GM12878 (cell line): ENCODE measurements around the gene GALK1.

ENCODE experiments used
- CTCF ChIP-seq, 3 experiments: IDR thresholded peaks in 2 of 3; conservative IDR thresholded peaks in 1 of 3; 2 replicates each; pipeline ENCODE4 v1.5.1; 2011; ENCODE audit warnings: low read depth in 3 of 3, low read length in 3 of 3, mild to moderate bottlenecking in 3 of 3, control low read depth in 2 of 3, moderate library complexity in 2 of 3, inconsistent platforms in 1 of 3, mixed read lengths in 1 of 3; ENCODE audit not compliant: control insufficient read depth in 2 of 3, insufficient read depth in 1 of 3; ENCODE audit errors: extremely low read depth in 1 of 3
- KDM1A ChIP-seq: fragments of 200-600 bp; sonication (generic); IDR thresholded peaks from 2 replicates; pipeline ENCODE4 v1.6.1; 2016; ENCODE audit warnings: borderline replicate concordance
- MAX ChIP-seq: IDR thresholded peaks from 2 replicates; pipeline ENCODE4 v1.6.1; 2012; ENCODE audit warnings: low read depth, low read length, improper control_type of control experiment
- POLR2A ChIP-seq: IDR thresholded peaks from 2 replicates; pipeline ENCODE4 v1.6.1; 2011; ENCODE audit warnings: low read depth, mild to moderate bottlenecking, low read length
- ZBTB33 ChIP-seq: fragments of 450-650 bp; IDR thresholded peaks from 2 replicates; pipeline ENCODE4 v1.6.1; 2017; ENCODE audit warnings: mild to moderate bottlenecking

GRCh38 chr17:75733471-75733870 is 31.5 kb downstream of the GALK1 start:
- TF ChIP-seq ZBTB33 (no peak), MAX (no peak), KDM1A (no peak), CTCF (IDR thresholded peaks at IDR 0.05 in 2 of 3, conservative IDR thresholded peaks at IDR 0.05 in 1 of 3; ENCODE audit: control insufficient read depth in 2 of 3, extremely low read depth in 1 of 3, insufficient read depth in 1 of 3, low read depth in 3 of 3, low read length in 3 of 3) (no peak), POLR2A (no peak)
